ENCODE measurements around the gene ZSCAN25. TPM values are rescaled to one million over a fixed set of nuclear protein-coding genes. Genes with fewer than 3 reads are reported as not detected.

ZSCAN25 gene
- total RNA-seq, 1 donor from 2014 or later, result 9.6 TPM

DNA sequence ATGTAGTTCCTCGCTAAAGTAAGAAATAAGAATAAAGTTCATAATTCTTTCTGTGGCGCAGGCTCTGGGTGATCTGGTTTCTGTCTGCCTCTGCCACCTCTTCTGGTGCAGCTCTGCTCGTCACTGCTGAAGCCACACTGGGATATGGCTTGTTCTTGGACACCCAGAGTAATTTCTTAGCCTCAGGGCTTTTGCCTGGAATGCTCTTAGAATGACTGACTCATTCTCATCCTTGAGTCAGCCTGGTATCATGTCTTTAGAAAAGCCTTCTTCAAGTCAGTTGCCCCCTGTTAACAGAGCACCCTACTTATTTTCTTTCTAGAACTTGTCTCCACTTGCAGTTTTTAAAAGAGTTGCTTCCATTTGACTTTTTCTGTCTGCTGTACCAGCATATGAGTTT lies 2.0 kb downstream of the ZSCAN25 start:
- ATAC-seq, result no peak

GRCh38 chr7:99619571-99620130 lies 2.9 kb downstream of the ZSCAN25 start:
- ATAC-seq, result no peak

DNA sequence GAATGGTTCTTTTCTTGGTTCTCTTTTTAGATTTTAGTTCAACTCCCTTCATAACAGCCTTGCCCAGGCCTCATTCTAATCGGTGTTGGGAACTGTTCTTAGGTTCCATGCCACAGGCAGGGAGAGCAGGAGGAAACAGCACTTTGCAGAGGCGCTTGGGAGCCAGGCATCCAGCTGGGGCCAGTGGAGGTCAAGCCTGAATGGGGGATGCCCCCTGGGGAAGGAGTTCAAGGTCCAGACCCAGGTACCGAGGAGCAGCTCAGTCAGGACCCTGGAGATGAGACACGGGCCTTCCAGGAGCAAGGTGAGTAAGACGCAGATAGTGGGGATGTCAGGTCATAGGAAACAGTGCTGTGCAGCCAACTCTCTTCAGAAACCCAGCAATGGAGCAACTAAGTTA lies 4.5 kb downstream of the ZSCAN25 start:
- no peak for ATAC-seq

DNA sequence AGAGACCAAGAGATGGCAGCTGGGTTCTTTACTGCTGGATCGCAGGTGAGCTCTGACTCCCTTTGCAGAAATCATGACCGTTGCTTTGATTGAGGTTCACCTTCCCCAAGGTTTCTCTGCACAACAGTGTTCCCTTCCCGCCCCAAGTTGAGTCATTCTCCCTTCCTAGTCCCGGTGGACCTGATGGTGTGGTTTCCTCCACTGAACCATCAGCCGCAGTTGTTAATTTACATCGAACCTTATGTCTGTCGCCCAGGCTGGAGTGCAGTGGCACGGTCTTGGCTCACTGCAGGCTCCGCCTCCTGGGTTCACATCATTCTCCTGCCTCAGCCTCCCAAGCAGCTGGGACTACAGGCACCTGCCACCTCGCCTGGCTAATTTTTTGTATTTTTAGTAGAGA lies 5.8 kb downstream of the ZSCAN25 start:
- peak; percentile 52 for ATAC-seq

DNA sequence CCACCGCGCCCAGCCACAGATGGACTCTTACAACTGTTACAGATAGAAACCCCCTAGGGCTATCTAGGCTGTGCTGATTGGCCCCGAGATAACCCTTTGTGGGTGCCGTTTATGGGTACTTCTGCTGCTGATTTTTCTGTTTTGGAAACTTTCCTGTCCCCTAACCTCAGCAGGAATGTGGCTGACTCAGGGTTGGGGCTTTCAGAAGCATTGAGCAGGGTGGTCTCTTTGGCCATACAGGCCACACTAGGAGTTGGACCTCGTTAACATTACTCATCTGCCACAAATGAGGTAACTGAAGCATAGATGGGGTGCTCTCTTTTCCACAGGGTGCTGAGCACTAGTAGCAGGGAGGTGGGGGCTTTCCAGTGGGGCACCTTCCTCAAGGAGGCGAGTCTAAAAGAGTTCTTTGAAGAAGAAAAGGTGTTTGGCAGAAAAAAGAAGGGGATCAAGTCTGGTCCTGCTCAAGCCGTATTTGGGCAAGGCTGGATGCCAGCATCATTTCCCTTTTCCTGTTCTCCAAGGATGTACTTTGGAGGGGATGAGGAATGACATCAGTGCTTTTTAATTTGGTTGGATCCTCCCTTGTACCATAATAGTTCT lies 6.4 kb downstream of the ZSCAN25 start:
- ATAC-seq, result peak; percentile 46

DNA sequence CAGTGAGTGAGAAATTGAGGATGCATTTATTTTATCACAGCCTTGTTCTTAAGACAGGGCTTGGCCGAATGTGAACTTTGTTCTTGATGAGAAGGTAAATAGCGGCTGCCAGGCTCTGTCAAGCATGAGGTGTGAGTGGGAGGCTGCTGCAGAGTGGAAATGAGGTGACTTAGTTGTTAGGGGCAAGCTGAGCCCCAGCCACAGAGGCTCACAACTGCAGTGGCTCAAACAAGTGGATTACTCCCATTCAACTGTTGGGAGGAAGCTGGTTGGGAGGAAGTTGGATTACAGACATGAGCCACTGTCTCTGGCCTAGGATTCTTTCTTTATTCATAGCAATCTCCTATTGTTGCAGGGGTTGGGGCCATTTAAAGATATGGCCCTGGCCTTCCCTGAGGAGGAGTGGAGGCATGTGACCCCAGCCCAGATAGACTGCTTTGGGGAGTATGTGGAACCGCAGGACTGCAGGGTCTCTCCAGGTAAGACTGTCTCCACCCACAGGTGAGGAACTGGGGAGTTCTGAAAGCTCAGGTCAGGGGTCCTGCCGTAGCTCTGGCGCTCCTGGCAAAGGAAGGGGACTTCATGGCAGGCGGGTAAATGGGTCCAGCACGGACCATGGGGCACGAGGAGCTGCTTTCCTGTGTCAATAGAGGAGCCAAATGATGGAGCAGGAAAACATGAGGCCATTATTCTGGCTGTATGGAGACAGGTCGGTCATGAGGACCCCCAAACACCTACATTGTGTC lies 7.1 kb downstream of the ZSCAN25 start:
- ATAC-seq, result no peak

DNA sequence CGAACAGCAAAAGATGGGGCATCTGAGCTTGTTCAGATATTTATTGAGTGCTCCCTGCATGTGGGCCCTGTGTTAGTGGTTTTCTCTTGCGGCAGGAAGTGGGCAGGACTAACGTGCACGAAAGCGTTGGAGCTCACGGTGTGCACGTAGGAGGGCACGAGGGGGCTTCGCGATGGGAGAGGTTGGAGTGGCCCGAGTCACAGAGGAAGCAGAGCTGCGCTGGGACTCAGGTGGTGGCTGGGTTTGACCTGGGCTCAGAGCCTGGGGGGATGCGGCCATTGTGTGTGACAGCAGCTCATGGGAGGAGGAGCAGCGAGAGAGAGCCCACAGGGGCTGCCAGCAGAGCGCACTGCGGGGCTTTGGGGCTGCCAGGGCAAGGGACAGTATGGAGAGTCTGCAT lies 7.7 kb downstream of the ZSCAN25 start:
- ATAC-seq, result no peak

DNA sequence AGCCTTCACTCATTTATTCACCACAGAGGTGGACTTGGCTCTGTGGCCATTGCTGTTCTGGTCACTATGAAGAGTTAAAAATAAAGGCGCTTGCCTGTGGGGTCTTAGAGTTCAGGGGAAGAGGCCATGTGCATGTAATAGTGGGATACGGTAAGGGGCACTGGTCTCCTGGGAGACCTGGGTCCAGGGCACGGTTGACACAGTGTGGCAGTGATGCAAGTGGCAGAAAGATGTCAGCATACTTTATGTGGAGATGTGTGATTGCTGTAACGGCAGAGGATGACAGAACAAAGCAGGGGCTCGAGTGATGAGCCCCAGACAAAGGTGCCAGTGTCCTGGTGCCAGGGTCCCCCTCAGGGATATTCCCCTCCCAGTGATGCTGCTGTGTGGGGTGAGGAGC lies 8.6 kb downstream of the ZSCAN25 start:
- ATAC-seq, result no peak

DNA sequence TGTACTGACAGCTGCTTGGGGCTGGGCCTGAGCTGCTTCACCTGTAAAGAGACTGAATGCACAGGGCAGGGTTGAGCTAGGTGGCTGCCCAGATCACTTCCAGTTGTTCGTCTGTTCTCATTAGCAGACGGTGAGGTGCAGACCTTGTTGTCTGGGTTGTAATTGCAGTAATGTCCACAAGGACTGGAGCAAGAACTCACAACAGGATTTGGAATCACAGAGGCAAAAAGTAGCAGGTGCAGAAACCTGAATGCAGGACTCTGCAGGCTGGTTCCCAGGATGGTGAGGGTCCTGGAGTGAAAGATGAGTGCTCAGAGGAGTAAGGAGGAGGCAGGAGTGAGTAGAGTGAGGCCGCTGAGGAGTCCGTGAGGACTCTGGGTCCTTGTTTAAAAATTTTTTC lies 9.2 kb downstream of the ZSCAN25 start:
- ATAC-seq, result no peak

- no peak for ATAC-seq
These were observed 9.9 kb downstream of the ZSCAN25 start for GRCh38 chr7:99626661-99627060.

GRCh38 chr7:99627513-99627912 lies 10.8 kb downstream of the ZSCAN25 start:
- no peak for ATAC-seq

- ATAC-seq, result no peak
These were observed 12.0 kb downstream of the ZSCAN25 start for GRCh38 chr7:99628471-99629465.

DNA sequence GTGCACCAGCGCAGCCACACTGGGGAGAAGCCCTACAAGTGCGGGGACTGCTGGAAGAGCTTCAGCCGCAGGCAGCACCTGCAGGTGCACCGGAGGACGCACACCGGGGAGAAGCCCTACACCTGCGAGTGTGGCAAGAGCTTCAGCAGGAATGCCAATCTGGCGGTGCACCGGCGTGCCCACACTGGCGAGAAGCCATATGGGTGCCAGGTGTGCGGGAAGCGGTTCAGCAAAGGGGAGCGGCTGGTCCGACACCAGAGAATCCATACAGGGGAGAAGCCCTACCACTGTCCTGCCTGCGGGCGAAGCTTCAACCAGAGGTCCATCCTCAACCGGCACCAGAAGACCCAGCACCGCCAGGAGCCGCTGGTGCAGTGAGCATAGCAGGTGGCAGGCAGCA lies 12.9 kb downstream of the ZSCAN25 start:
- no peak for ATAC-seq

DNA sequence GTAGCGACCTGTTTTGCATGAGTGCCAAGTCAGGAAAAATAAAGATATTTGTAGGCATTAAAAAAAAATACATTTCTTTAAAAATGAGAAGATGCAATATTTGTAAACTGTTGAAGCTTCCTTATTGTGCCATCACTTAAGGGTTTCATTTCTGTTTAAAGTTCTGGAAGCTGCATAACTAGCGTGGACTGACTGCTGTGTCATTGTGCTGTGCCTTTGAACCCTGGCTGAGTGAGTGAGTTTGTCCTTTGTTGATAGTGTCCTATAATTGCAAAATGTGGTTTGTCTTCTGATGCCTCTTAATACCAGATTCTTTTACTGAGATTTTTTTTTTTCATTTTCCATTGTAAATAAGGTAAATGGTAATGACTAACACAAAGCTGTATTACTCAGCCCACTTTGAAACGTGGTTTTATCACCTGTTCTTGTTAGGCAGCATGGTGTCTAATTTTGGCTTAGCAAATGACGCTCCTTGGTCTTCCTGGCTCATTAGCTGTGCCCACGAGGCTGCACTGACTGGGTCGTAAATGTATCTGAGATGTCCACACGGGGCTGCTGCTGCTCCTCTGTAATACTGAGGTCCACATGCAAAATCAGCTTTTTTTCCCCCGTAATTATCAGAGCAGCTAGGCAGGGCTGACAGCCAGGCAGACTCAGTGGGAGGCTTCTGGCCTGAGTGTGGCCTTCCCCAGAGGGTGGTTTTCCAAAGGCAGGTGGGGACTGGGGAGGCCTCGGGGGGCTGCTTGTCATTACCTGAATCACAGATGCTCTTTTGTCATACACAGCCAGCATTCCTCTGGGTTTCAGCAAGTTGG lies 14.8 kb downstream of the ZSCAN25 start:
- ATAC-seq, result peak; percentile 89

- peak; percentile 44 for ATAC-seq
These were observed 20.7 kb downstream of the ZSCAN25 start for GRCh38 chr7:99637414-99637813.

DNA sequence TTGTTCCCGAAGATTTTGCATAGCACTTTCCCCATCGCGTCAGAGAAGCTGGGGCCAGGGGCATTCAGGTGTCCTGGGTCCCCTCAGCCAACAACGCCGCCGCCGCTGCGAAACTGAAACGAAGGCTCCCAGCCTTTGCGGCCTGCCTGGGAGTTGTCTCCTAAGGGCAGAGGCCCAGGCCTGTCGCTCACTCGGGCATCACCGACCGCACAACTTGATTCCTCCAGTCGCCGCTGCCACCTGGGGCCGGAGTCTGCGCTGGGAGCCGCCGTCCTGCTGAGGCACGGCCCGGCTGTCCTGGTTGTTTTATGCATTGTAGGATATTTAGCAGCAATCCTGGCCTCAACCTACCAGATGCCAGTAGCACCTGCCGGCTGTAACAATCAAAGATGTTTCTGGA lies 22.0 kb downstream of the ZSCAN25 start:
- ATAC-seq, result no peak

GRCh38 chr7:99639267-99639666 lies 22.5 kb downstream of the ZSCAN25 start:
- ATAC-seq, result no peak

GRCh38 chr7:99642027-99642426 lies 25.3 kb downstream of the ZSCAN25 start:
- ATAC-seq, result no peak

DNA sequence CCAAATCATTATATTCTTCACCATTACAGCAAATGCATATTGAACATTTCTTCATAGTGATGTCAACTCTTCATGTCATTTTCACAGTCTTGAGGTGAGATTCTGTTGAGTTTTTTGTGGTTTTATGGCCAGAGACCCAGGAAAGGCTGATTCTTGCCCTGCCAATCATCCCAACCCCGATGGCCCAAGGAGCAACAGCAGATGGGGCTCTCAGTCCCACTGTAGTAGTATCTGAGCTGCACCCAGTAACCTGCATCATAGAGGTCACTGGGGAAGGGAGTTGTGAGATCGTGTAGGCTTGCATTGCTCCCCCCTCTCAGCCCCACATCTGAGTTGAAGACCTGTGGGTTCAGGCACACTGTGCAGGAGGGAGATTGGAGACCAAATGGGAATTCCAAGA lies 26.7 kb downstream of the ZSCAN25 start:
- peak; percentile 11 for ATAC-seq

DNA sequence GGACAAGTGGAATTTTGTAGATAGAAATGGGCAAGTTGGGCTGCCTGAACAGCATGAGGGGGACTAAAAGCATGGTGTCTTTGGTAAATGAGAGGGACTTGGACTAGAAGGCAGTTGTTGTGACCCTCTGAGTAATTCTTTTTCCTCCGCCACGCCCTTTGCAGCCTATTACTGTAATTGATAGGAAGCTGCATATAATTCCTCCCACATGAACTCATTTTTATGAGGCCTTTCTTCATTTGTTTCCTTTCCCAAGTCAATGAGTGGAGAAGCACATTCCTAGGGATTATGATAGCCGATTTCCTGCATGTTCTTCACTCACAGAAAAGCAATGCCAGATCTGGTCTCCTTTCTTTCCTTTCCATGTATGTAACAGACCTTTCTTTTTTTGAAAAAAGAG lies 27.7 kb downstream of the ZSCAN25 start:
- no peak for ATAC-seq

DNA sequence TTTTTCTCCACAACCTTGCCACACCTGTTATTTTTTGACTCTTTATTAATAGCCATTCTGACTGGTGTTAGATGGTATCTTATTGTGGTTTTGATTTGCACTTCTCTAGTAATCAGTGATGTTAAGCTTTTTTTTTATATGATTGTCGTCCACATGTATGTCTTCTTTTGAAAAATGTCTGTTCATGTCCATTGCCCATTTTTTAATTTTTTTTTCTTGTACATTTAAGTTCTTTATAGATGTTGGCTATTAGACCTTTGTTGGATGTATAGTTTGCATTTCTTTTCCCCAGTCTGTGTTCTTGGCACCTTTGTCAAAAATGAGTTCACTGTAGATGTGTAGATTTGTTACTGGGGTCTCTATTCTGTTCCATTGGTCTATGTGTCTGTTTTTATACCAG lies 28.8 kb downstream of the ZSCAN25 start:
- ATAC-seq, result no peak

DNA sequence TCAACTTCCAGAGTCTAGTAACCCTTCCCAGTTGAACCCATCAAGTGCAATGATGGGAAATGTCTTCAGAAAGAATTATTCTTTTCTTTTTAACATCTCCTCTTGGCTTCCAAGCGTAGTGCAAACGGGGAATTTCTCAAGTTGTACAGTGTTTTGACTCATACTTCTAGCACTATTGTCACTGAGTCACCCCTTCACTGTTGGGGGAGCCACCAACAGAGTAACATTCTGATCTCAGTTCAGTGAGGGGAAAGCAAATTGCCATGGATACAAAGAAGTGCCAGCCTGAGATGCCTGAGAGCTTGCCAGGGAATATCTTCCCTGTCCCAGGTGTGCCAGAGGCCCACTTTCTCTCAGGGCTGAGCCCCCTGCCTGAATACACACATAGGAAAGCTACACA lies 32.1 kb downstream of the ZSCAN25 start:
- ATAC-seq, result no peak
